H9 (cell line): ENCODE results near the gene SLC6A3. TPM values are rescaled to one million over a fixed set of nuclear protein-coding genes. Genes with fewer than 3 reads are reported as not detected.

Experiments used
- DNase-seq: peaks from one replicate; pipeline ENCODE4 v3.0.0-alpha.2; 2017
- H2AFZ ChIP-seq: one replicate; pipeline ENCODE4 v1.6.1; 2013; ENCODE audit warnings: mild to moderate bottlenecking, low read length, control low read depth, moderate library complexity
- H2AK5ac ChIP-seq: 2 replicates; pipeline ENCODE4 v1.6.1; 2013; ENCODE audit warnings: low read length, control low read depth, mixed read lengths; ENCODE audit not compliant: insufficient read length
- H2BK120ac ChIP-seq: one replicate; pipeline ENCODE4 v1.6.1; 2013; ENCODE audit warnings: low read depth, mild to moderate bottlenecking, low read length, control low read depth, inconsistent platforms; ENCODE audit not compliant: poor library complexity, severe bottlenecking
- H2BK12ac ChIP-seq: 2 replicates; pipeline ENCODE4 v1.6.1; 2013; ENCODE audit warnings: low read length, control low read depth, mixed read lengths, low read depth; ENCODE audit not compliant: insufficient read length
- H2BK15ac ChIP-seq: 2 replicates; pipeline ENCODE4 v1.6.1; 2013; ENCODE audit warnings: low read depth, low read length, control low read depth
- H2BK20ac ChIP-seq: one replicate; pipeline ENCODE4 v1.6.1; 2013; ENCODE audit warnings: low read depth, mild to moderate bottlenecking, low read length, control low read depth, inconsistent platforms; ENCODE audit not compliant: poor library complexity, severe bottlenecking
- H2BK5ac ChIP-seq: 2 replicates; pipeline ENCODE4 v1.6.1; 2013; ENCODE audit warnings: low read length, control low read depth, mixed read lengths; ENCODE audit not compliant: insufficient read length
- H3K14ac ChIP-seq: 2 replicates; pipeline ENCODE4 v1.6.1; 2013; ENCODE audit warnings: low read length, control low read depth; ENCODE audit not compliant: insufficient read depth
- H3K18ac ChIP-seq: 2 replicates; pipeline ENCODE4 v1.6.1; 2013; ENCODE audit warnings: low read depth, mild to moderate bottlenecking, mixed read lengths, low read length, control low read depth; ENCODE audit not compliant: insufficient read length
- H3K23ac ChIP-seq: 2 replicates; pipeline ENCODE4 v1.6.1; 2013; ENCODE audit warnings: low read length, control low read depth, mixed read lengths, low read depth; ENCODE audit not compliant: insufficient read length
- H3K23me2 ChIP-seq: 2 replicates; pipeline ENCODE4 v1.6.1; 2013; ENCODE audit warnings: low read depth, mild to moderate bottlenecking, mixed read lengths, low read length, control low read depth; ENCODE audit not compliant: insufficient read length, poor library complexity, severe bottlenecking
- H3K27ac ChIP-seq: 2 replicates; pipeline ENCODE4 v1.5.1; 2013; ENCODE audit warnings: low read length, control low read depth, mixed read lengths, low read depth; ENCODE audit not compliant: insufficient read length
- H3K27me3 ChIP-seq: 2 replicates; pipeline ENCODE4 v1.6.1; 2013; ENCODE audit warnings: low read length, control low read depth, inconsistent platforms; ENCODE audit not compliant: insufficient read depth
- H3K4ac ChIP-seq: 2 replicates; pipeline ENCODE4 v1.6.1; 2013; ENCODE audit warnings: low read depth, mild to moderate bottlenecking, control low read depth, inconsistent platforms, low read length, moderate library complexity
- H3K4me1 ChIP-seq: 2 replicates; pipeline ENCODE4 v1.6.1; 2013; ENCODE audit warnings: low read length, control low read depth, inconsistent platforms; ENCODE audit not compliant: insufficient read depth
- H3K4me2 ChIP-seq: 2 replicates; pipeline ENCODE4 v1.6.1; 2013; ENCODE audit warnings: low read length, control low read depth, mixed read lengths; ENCODE audit not compliant: insufficient read length, insufficient read depth
- H3K56ac ChIP-seq: 2 replicates; pipeline ENCODE4 v1.6.1; 2013; ENCODE audit warnings: low read depth, mild to moderate bottlenecking, mixed read lengths, low read length, control low read depth; ENCODE audit not compliant: insufficient read length
- H3K79me1 ChIP-seq: 2 replicates; pipeline ENCODE4 v1.6.1; 2013; ENCODE audit warnings: low read depth, mild to moderate bottlenecking, moderate library complexity, low read length, control low read depth, inconsistent platforms; ENCODE audit not compliant: insufficient read depth, poor library complexity, severe bottlenecking
- H3K79me2 ChIP-seq: 2 replicates; pipeline ENCODE4 v1.6.1; 2013; ENCODE audit warnings: low read length, control low read depth, inconsistent platforms; ENCODE audit not compliant: insufficient read depth
- H3K9ac ChIP-seq: 2 replicates; pipeline ENCODE4 v1.6.1; 2013; ENCODE audit warnings: low read length, control low read depth, mixed read lengths; ENCODE audit not compliant: insufficient read length; ENCODE audit errors: extremely low read depth
- H3K9me3 ChIP-seq: one replicate; pipeline ENCODE4 v1.6.1; 2013; ENCODE audit warnings: low read depth, low read length, inconsistent platforms; ENCODE audit not compliant: control insufficient read depth
- H3T11ph ChIP-seq: one replicate; pipeline ENCODE4 v1.6.1; 2013; ENCODE audit warnings: mild to moderate bottlenecking, low read length, control low read depth, inconsistent platforms
- H4K20me1 ChIP-seq: one replicate; pipeline ENCODE4 v1.6.1; 2013; ENCODE audit not compliant: control insufficient read depth, insufficient read length, insufficient read depth
- H4K5ac ChIP-seq: 2 replicates; pipeline ENCODE4 v1.6.1; 2013; ENCODE audit warnings: low read depth, mild to moderate bottlenecking, mixed read lengths, low read length, control low read depth; ENCODE audit not compliant: insufficient read length
- H4K8ac ChIP-seq: replicated peaks from 2 replicates; pipeline ENCODE4 v1.6.1; 2013; ENCODE audit warnings: low read length, control low read depth, mixed read lengths, low read depth; ENCODE audit not compliant: insufficient read length
- H4K91ac ChIP-seq: 2 replicates; pipeline ENCODE4 v1.6.1; 2013; ENCODE audit warnings: low read depth, mild to moderate bottlenecking, moderate library complexity, mixed read lengths, low read length, control low read depth; ENCODE audit not compliant: insufficient read length
- H3K27ac Mint-ChIP-seq, 3 experiments: 2 replicates in 2 of 3; 3 replicates in 1 of 3; pipeline ENCODE4 v1.8.0; 2020 to 2021; ENCODE audit warnings: mixed read lengths in 3 of 3, mild to moderate bottlenecking in 1 of 3, moderate library complexity in 1 of 3
- H3K27me3 Mint-ChIP-seq: 2 replicates; pipeline ENCODE4 v1.8.0; 2021; ENCODE audit warnings: low read depth, mild to moderate bottlenecking, moderate library complexity, mixed read lengths
- H3K36me3 Mint-ChIP-seq, 3 experiments: 2 replicates in 2 of 3; 3 replicates in 1 of 3; pipeline ENCODE4 v1.8.0; 2020 to 2021; ENCODE audit warnings: low read depth in 3 of 3, mixed read lengths in 3 of 3; ENCODE audit not compliant: insufficient read depth in 1 of 3
- H3K4me1 Mint-ChIP-seq, 2 experiments: 2 replicates each; pipeline ENCODE4 v1.8.0; 2020; ENCODE audit warnings: mixed read lengths in 2 of 2
- H3K4me3 Mint-ChIP-seq, 2 experiments: 2 replicates in 1 of 2; 3 replicates in 1 of 2; pipeline ENCODE4 v1.8.0; 2020 to 2021; ENCODE audit warnings: mild to moderate bottlenecking in 2 of 2, mixed read lengths in 2 of 2, moderate library complexity in 1 of 2
- H3K9me3 Mint-ChIP-seq, 2 experiments: 2 replicates in 1 of 2; 3 replicates in 1 of 2; pipeline ENCODE4 v1.8.0; 2020; ENCODE audit warnings: mild to moderate bottlenecking in 2 of 2, mixed read lengths in 2 of 2, moderate library complexity in 1 of 2
- total RNA-seq: library from RNA; stranded (reverse); gene quantifications from 2 replicates; pipeline ENCODE4 v1.2.1, GENCODE V29; 2021
- TF ChIP-seq, protein P1 (sequence below): fragments of 200-600 bp; sonication (generic); conservative IDR thresholded peaks from 3 replicates; pipeline ENCODE4 v1.8.0; 2021; ENCODE audit warnings: antibody characterized with exemption, mild to moderate bottlenecking

The SLC6A3 gene
- total RNA-seq, 1 experiment from 2014 or later: 0.61 TPM

DNA sequence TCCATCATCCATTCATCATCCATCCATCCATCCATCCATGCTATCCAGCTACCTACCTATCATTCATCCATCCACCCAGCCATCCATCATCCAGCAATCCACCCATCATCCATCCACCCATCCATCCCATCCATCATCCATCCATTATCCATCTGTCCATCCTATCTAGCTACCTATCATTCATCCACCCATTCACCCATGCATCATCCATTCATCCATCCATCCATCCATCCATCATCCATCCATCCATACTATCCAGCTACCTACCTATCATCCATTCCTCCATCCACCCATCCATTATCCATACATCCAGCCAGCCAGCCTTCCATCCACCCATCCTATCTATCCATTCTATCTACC is 26.3 kb downstream of the SLC6A3 start:
- H4K91ac ChIP-seq: no peak overlapping the region
- no peaks in the 10 kb centered on the region for H3K9me3 ChIP-seq
- H2BK15ac ChIP-seq: no peak overlapping the region
- Mint-ChIP-seq H3K36me3 (no peaks in the 10 kb centered on the region; a peak in 1 of 7 replicates), H3K9me3 (peaks cover 3% of the 10 kb centered on the region in 2 experiments; a peak in 4 of 5 replicates), H3K27me3 (peaks cover 10% of the 10 kb centered on the region), H3K4me1 (peaks cover 2% of the 10 kb centered on the region in 2 experiments; a peak in 2 of 4 replicates), H3K4me3 (peak overlapping the region in 1 of 2 experiments; percentile 49; a peak in 1 of 5 replicates), H3K27ac (no peak overlapping the region)
- H3K4ac ChIP-seq: no peak overlapping the region
- no peaks in the 10 kb centered on the region for H4K20me1 ChIP-seq
- TF ChIP-seq, protein P1, sequence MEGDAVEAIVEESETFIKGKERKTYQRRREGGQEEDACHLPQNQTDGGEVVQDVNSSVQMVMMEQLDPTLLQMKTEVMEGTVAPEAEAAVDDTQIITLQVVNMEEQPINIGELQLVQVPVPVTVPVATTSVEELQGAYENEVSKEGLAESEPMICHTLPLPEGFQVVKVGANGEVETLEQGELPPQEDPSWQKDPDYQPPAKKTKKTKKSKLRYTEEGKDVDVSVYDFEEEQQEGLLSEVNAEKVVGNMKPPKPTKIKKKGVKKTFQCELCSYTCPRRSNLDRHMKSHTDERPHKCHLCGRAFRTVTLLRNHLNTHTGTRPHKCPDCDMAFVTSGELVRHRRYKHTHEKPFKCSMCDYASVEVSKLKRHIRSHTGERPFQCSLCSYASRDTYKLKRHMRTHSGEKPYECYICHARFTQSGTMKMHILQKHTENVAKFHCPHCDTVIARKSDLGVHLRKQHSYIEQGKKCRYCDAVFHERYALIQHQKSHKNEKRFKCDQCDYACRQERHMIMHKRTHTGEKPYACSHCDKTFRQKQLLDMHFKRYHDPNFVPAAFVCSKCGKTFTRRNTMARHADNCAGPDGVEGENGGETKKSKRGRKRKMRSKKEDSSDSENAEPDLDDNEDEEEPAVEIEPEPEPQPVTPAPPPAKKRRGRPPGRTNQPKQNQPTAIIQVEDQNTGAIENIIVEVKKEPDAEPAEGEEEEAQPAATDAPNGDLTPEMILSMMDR: no peak
- H3K56ac ChIP-seq: no peak overlapping the region
- H2BK20ac ChIP-seq: no peak overlapping the region
- H2BK5ac ChIP-seq: no peak overlapping the region
- no peak overlapping the region for H2BK120ac ChIP-seq
- no peak overlapping the region for H3K14ac ChIP-seq
- H3K79me2 ChIP-seq: no peaks in the 10 kb centered on the region
- H2AFZ ChIP-seq: no peak overlapping the region
- H3K4me2 ChIP-seq: no peak overlapping the region
- no peak overlapping the region for H2BK12ac ChIP-seq
- H4K8ac ChIP-seq: no peak overlapping the region
- no peaks in the 10 kb centered on the region for H3K4me1 ChIP-seq
- no peak overlapping the region for H3K27ac ChIP-seq
- no peaks in the 10 kb centered on the region for H3K79me1 ChIP-seq
- H3T11ph ChIP-seq: no peak overlapping the region
- DNase-seq: no peak
- no peak overlapping the region for H3K18ac ChIP-seq
- peaks cover 4% of the 10 kb centered on the region for H3K23me2 ChIP-seq
- H3K9ac ChIP-seq: no peak overlapping the region
- no peak overlapping the region for H4K5ac ChIP-seq
- H2AK5ac ChIP-seq: no peak overlapping the region
- no peak overlapping the region for H3K23ac ChIP-seq
- H3K27me3 ChIP-seq: no peaks in the 10 kb centered on the region
